HEK293 (cell line): ENCODE results near the gene TMEM151A.

Experiments
- CTCF ChIA-PET: fragments of 350-600 bp; formaldehyde crosslinking; extraction: SDS; loops from one replicate; lab custom pipeline; 2021; ENCODE audit warnings: antibody characterized with exemption; lab: Yijun Ruan, JAX
- POLR2A ChIA-PET: fragments of 300-600 bp; formaldehyde crosslinking; extraction: SDS; loops from one replicate; lab custom pipeline; 2020; ENCODE audit warnings: antibody characterized with exemption, inconsistent platforms; lab: Yijun Ruan, JAX
- H3K27ac ChIP-seq: fragments of 200-500 bp; sonication (Bioruptor generic); 2 replicates; pipeline ENCODE4 v1.5.1; 2014; ENCODE audit warnings: low read depth, low read length, control low read depth, inconsistent platforms; ENCODE audit errors: extremely low read depth
- H3K36me3 ChIP-seq, 2 experiments: fragments of 200-500 bp in 1 of 2; sonication (Bioruptor generic) in 1 of 2; 1 replicate in 1 of 2; 2 replicates in 1 of 2; pipeline ENCODE4 v1.5.1; 2014 to 2017; ENCODE audit warnings: inconsistent platforms in 2 of 2, low read length in 2 of 2; ENCODE audit not compliant: control insufficient read depth in 2 of 2, insufficient read depth in 1 of 2
- H3K4me1 ChIP-seq: fragments of 200-500 bp; sonication (Bioruptor generic); 2 replicates; pipeline ENCODE4 v1.5.1; 2014; ENCODE audit warnings: mild to moderate bottlenecking, low read length, inconsistent platforms; ENCODE audit not compliant: control insufficient read depth, insufficient read depth
- H3K4me3 ChIP-seq: 2 replicates; pipeline ENCODE4 v1.5.1; 2011; ENCODE audit warnings: low read depth, mild to moderate bottlenecking, control low read depth, low read length, moderate library complexity
- H3K9me3 ChIP-seq: fragments of 200-500 bp; sonication (Bioruptor generic); 2 replicates; pipeline ENCODE4 v1.5.1; 2014; ENCODE audit warnings: low read depth, low read length, inconsistent platforms; ENCODE audit not compliant: control insufficient read depth, insufficient read depth
- BCL11A ChIP-seq: fragments of 450-650 bp; formaldehyde crosslinking; IDR thresholded peaks from 2 replicates; pipeline ENCODE4 v1.5.1; 2016; ENCODE audit warnings: low read depth, missing biosample characterization, missing genetic modification characterization
- EGR2 ChIP-seq: fragments of 450-650 bp; formaldehyde crosslinking; IDR thresholded peaks from 2 replicates; pipeline ENCODE4 v1.5.1; 2016; ENCODE audit warnings: low read depth, missing biosample characterization, missing genetic modification characterization
- GLIS1 ChIP-seq: fragments of 450-650 bp; formaldehyde crosslinking; IDR thresholded peaks from 2 replicates; pipeline ENCODE4 v1.5.1; 2016; ENCODE audit warnings: missing biosample characterization, missing genetic modification characterization
- HOXA7 ChIP-seq: sonication (generic); formaldehyde crosslinking; IDR thresholded peaks from 2 replicates; pipeline ENCODE4 v1.8.1; 2022; ENCODE audit warnings: missing genetic modification reagents, borderline replicate concordance
- KLF17 ChIP-seq: fragments of 450-650 bp; formaldehyde crosslinking; IDR thresholded peaks from 2 replicates; pipeline ENCODE4 v1.5.1; 2016; ENCODE audit warnings: missing biosample characterization, missing genetic modification characterization
- MEIS1 ChIP-seq: sonication (generic); formaldehyde crosslinking; IDR thresholded peaks from 2 replicates; pipeline ENCODE4 v1.8.1; 2022; ENCODE audit warnings: missing genetic modification reagents, mild to moderate bottlenecking, borderline replicate concordance
- SCRT1 ChIP-seq: fragments of 450-650 bp; formaldehyde crosslinking; IDR thresholded peaks from 2 replicates; pipeline ENCODE4 v1.5.1; 2016; ENCODE audit warnings: missing biosample characterization, missing genetic modification characterization, borderline replicate concordance
- ZBTB17 ChIP-seq: fragments of 450-650 bp; formaldehyde crosslinking; IDR thresholded peaks from 2 replicates; pipeline ENCODE4 v1.5.1; 2016; ENCODE audit warnings: missing biosample characterization, missing genetic modification characterization
- ZBTB26 ChIP-seq: fragments of 450-650 bp; formaldehyde crosslinking; optimal IDR thresholded peaks from 2 replicates; pipeline ENCODE3; 2016; ENCODE audit warnings: missing biosample characterization, mild to moderate bottlenecking, missing genetic modification characterization
- ZBTB6 ChIP-seq: fragments of 450-650 bp; formaldehyde crosslinking; IDR thresholded peaks from 2 replicates; pipeline ENCODE4 v1.5.1; 2017; ENCODE audit warnings: missing biosample characterization, missing genetic modification characterization
- ZBTB8A ChIP-seq: fragments of 450-650 bp; formaldehyde crosslinking; IDR thresholded peaks from 2 replicates; pipeline ENCODE4 v1.5.1; 2016; ENCODE audit warnings: missing biosample characterization, missing genetic modification characterization
- ZFHX2 ChIP-seq: fragments of 450-650 bp; formaldehyde crosslinking; conservative IDR thresholded peaks from 2 replicates; pipeline ENCODE4 v1.5.1; 2016; ENCODE audit warnings: missing biosample characterization, missing genetic modification characterization
- ZNF132 ChIP-seq: fragments of 450-650 bp; formaldehyde crosslinking; IDR thresholded peaks from 2 replicates; pipeline ENCODE4 v1.5.1; 2017; ENCODE audit warnings: missing biosample characterization, missing genetic modification characterization, borderline replicate concordance
- ZNF146 ChIP-seq: fragments of 450-650 bp; formaldehyde crosslinking; IDR thresholded peaks from 2 replicates; pipeline ENCODE4 v1.5.1; 2016; ENCODE audit warnings: missing biosample characterization, missing genetic modification characterization
- ZNF175 ChIP-seq: fragments of 450-650 bp; formaldehyde crosslinking; IDR thresholded peaks from 2 replicates; pipeline ENCODE4 v1.5.1; 2016; ENCODE audit warnings: missing biosample characterization, missing genetic modification characterization
- ZNF221 ChIP-seq: fragments of 450-650 bp; formaldehyde crosslinking; IDR thresholded peaks from 2 replicates; pipeline ENCODE4 v1.5.1; 2017; ENCODE audit warnings: missing biosample characterization, missing genetic modification characterization, borderline replicate concordance
- ZNF311 ChIP-seq: fragments of 450-650 bp; formaldehyde crosslinking; IDR thresholded peaks from 2 replicates; pipeline ENCODE4 v1.5.1; 2017; ENCODE audit warnings: missing biosample characterization, missing genetic modification characterization, borderline replicate concordance
- ZNF350 ChIP-seq: fragments of 450-650 bp; formaldehyde crosslinking; IDR thresholded peaks from 2 replicates; pipeline ENCODE4 v1.5.0; 2017; ENCODE audit warnings: missing biosample characterization, mild to moderate bottlenecking, missing genetic modification characterization
- ZNF366 ChIP-seq: fragments of 450-650 bp; formaldehyde crosslinking; conservative IDR thresholded peaks from 2 replicates; pipeline ENCODE4 v1.5.1; 2016; ENCODE audit warnings: missing biosample characterization, missing genetic modification characterization
- ZNF37A ChIP-seq: fragments of 450-650 bp; IDR thresholded peaks from 2 replicates; pipeline ENCODE4 v1.5.1; 2018; ENCODE audit warnings: missing biosample characterization, missing genetic modification characterization
- ZNF48 ChIP-seq: fragments of 450-650 bp; formaldehyde crosslinking; IDR thresholded peaks from 2 replicates; pipeline ENCODE4 v1.5.1; 2016; ENCODE audit warnings: missing biosample characterization, missing genetic modification characterization
- ZNF561 ChIP-seq: fragments of 450-650 bp; IDR thresholded peaks from 2 replicates; pipeline ENCODE4 v1.5.1; 2018; ENCODE audit warnings: missing biosample characterization, missing genetic modification characterization, borderline replicate concordance
- ZNF626 ChIP-seq: fragments of 450-650 bp; sonication (Bioruptor Pico); formaldehyde crosslinking; IDR thresholded peaks from 2 replicates; pipeline ENCODE4 v1.5.1; 2018; ENCODE audit warnings: missing biosample characterization, missing genetic modification characterization, inconsistent platforms
- ZNF843 ChIP-seq: fragments of 450-650 bp; formaldehyde crosslinking; IDR thresholded peaks from 2 replicates; pipeline ENCODE4 v1.5.1; 2016; ENCODE audit warnings: missing biosample characterization, missing genetic modification characterization
- ZSCAN23 ChIP-seq: fragments of 450-650 bp; formaldehyde crosslinking; IDR thresholded peaks from 2 replicates; pipeline ENCODE4 v1.5.1; 2016; ENCODE audit warnings: missing biosample characterization, missing genetic modification characterization
- ZXDB ChIP-seq: fragments of 450-650 bp; formaldehyde crosslinking; IDR thresholded peaks from 2 replicates; pipeline ENCODE4 v1.5.1; 2016; ENCODE audit warnings: missing biosample characterization, missing genetic modification characterization
- TF ChIP-seq, protein P1 (sequence below): fragments of 450-650 bp; formaldehyde crosslinking; IDR thresholded peaks from 2 replicates; pipeline ENCODE4 v1.5.1; 2016; ENCODE audit warnings: missing biosample characterization, missing genetic modification characterization
- TF ChIP-seq, protein P2 (sequence below): fragments of 450-650 bp; formaldehyde crosslinking; IDR thresholded peaks from 2 replicates; pipeline ENCODE4 v1.5.1; 2017; ENCODE audit warnings: missing biosample characterization, missing genetic modification characterization

TMEM151A gene

DNA sequence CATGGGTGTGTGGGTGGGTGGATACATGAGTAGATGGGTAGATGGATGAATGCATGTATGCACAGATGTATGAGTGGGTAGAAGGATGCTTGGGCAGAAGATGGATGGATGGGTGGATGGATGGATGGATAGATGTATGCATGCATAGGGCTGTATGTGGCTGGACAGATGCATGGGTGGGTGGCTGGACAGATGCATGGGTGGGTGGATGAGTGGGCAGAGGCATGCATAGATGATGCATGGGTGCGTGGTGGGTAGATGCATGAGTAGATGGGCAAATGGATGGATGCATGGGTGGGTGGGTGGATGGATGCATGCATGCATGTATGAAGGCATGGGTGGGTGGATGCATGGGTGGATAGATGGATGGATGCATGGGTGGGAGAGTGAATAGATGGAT lies 32.0 kb downstream of the TMEM151A start:
- Histone ChIP-seq H3K4me1 (no peaks in the 10 kb centered on the region), H3K9me3 (no peaks in the 10 kb centered on the region), H3K4me3 (no peak overlapping the region), H3K27ac (no peak overlapping the region), H3K36me3 (no peaks in the 10 kb centered on the region)
- POLR2A ChIA-PET, result no interaction called here
- CTCF ChIA-PET, result interaction anchor here (1.4 to 2.7 kb wide), 2 partner anchors 12 to 14 kb away, joined by 3 to 19 read pairs; no protein-coding TSS in a partner anchor
- TF ChIP-seq ZNF48 (tag by site-specific recombination), result no peak
- 0 out of 2 replicates have a peak, but pooled peaks have one; percentile 14 for TF ChIP-seq ZBTB17
- peak; percentile 92 for TF ChIP-seq EGR2
- peak; percentile 94 for TF ChIP-seq ZFHX2 (tag by site-specific recombination)
- TF ChIP-seq KLF17 (tag by site-specific recombination), result no peak
- TF ChIP-seq ZNF366 (tag by site-specific recombination), result peak; percentile 72

- Histone ChIP-seq H3K36me3 (no peaks in the 10 kb centered on the region), H3K4me1 (no peaks in the 10 kb centered on the region), H3K27ac (no peak overlapping the region), H3K9me3 (no peaks in the 10 kb centered on the region), H3K4me3 (no peak overlapping the region)
- ChIA-PET POLR2A (no interaction called here), CTCF (interaction anchor here (1.4 to 2.7 kb wide), 2 partner anchors 13 to 15 kb away, joined by 3 to 19 read pairs; no protein-coding TSS in a partner anchor)
- TF ChIP-seq ZNF146 (tag by site-specific recombination) (no peak), GLIS1 (tag by site-specific recombination) (no peak), ZBTB8A (tag by site-specific recombination) (no peak), ZNF175 (tag by site-specific recombination) (no peak), ZNF311 (tag by site-specific recombination) (no peak), MEIS1 (no peak), ZNF350 (no peak), ZNF48 (tag by site-specific recombination) (no peak), ZBTB6 (tag by site-specific recombination) (no peak), ZNF561 (tag by site-specific recombination) (no peak), BCL11A (tag by site-specific recombination) (no peak), ZNF843 (tag by site-specific recombination) (no peak), HOXA7 (no peak)
- TF ChIP-seq, protein P1, sequence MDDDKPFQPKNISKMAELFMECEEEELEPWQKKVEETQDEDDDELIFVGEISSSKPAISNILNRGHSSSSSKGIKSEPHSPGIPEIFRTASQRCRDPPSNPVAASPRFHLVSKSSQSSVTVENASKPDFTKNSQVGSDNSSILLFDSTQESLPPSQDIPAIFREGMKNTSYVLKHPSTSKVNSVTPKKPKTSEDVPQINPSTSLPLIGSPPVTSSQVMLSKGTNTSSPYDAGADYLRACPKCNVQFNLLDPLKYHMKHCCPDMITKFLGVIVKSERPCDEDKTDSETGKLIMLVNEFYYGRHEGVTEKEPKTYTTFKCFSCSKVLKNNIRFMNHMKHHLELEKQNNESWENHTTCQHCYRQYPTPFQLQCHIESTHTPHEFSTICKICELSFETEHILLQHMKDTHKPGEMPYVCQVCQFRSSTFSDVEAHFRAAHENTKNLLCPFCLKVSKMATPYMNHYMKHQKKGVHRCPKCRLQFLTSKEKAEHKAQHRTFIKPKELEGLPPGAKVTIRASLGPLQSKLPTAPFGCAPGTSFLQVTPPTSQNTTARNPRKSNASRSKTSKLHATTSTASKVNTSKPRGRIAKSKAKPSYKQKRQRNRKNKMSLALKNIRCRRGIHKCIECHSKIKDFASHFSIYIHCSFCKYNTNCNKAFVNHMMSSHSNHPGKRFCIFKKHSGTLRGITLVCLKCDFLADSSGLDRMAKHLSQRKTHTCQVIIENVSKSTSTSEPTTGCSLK, result no peak
Measured at GRCh38 chr11:66324664-66325063, 33.0 kb downstream of the TMEM151A start.

DNA sequence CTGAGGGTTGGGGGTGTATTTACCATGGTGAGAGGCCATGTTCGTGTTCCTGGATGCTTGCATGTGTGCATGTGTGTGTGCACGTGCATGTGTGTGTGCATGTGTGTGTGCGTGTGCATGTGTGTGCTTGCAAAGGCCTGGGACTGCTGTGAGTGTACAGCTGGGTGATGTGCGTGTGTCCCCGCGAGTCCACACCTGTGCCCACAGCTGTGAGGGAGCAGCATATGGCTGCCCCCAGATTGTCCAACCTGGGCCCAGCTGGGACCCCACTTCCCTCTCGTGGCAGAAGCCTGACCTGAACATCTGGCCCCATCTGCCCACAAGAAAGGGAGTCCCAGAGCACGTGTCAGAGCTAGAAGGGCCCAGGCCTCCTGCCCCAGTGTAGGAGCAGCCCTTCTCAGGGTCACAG lies 33.6 kb downstream of the TMEM151A start:
- Histone ChIP-seq H3K27ac (no peak overlapping the region), H3K36me3 (no peaks in the 10 kb centered on the region), H3K4me3 (no peak overlapping the region), H3K9me3 (no peaks in the 10 kb centered on the region), H3K4me1 (no peaks in the 10 kb centered on the region)
- TF ChIP-seq ZXDB (tag by site-specific recombination), result no peak
- peak; percentile 24 for TF ChIP-seq ZBTB26 (tag by site-specific recombination)
- TF ChIP-seq, protein P2, sequence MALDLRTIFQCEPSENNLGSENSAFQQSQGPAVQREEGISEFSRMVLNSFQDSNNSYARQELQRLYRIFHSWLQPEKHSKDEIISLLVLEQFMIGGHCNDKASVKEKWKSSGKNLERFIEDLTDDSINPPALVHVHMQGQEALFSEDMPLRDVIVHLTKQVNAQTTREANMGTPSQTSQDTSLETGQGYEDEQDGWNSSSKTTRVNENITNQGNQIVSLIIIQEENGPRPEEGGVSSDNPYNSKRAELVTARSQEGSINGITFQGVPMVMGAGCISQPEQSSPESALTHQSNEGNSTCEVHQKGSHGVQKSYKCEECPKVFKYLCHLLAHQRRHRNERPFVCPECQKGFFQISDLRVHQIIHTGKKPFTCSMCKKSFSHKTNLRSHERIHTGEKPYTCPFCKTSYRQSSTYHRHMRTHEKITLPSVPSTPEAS, result peak; percentile 84
- 0 out of 2 replicates have a peak, but pooled peaks have one; percentile 22 for TF ChIP-seq SCRT1 (tag by site-specific recombination)
- no peak for TF ChIP-seq ZNF626 (tag by site-specific recombination)
- no peak for TF ChIP-seq ZNF37A
- no peak for TF ChIP-seq ZSCAN23 (tag by site-specific recombination)
- TF ChIP-seq ZNF132, result no peak
- no peak for TF ChIP-seq ZNF221 (tag by site-specific recombination)
- ChIA-PET POLR2A (no interaction called here), CTCF (interaction anchor here (1.4 to 2.7 kb wide), 2 partner anchors 13 to 16 kb away, joined by 3 to 19 read pairs; no protein-coding TSS in a partner anchor)
